Measurements from ENCODE around the gene COL5A3. TPM values are rescaled to one million over a fixed set of nuclear protein-coding genes. Genes with fewer than 3 reads are reported as not detected.

The COL5A3 gene
- total and polyA plus RNA-seq, 2 of the 13 experiments (the other 11 are each of a cell fraction or from before 2014, with no cell fraction given): 0.02 TPM; not detected in 1

DNA sequence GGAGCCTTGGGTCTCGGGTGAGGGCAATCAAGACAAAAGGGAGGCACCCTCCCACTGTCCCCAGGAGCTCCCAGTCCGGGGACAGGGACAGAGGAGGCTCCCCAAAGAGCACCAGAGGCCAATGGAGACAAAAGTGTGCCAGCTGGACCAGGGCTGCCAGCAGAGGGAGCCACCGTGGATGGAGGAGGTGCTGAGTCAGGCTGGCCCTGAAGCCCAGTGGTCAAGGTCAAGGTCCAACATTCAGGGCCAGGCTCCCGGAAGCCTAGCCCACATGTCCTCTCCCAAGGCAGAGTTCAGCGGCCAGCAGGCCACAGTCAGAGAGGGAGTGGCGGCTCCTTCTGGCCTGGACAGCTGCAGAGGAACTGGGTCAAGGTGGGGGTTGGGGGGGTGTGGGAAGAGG is 8.4 kb downstream of the COL5A3 start (continued):
- TF ChIP-seq TFE3 (CRISPR knock-in tag; IDR thresholded peaks at IDR 0.05) (peak; percentile 56; the same call in 1 of the 2 replicates), ZNF724P (CRISPR knock-in tag; IDR thresholded peaks at IDR 0.05; ENCODE audit: borderline replicate concordance) (0 out of 2 replicates have a peak, but pooled peaks have one; percentile 40), LCORL (IDR thresholded peaks at IDR 0.05) (no peak), LCORL (CRISPR knock-in tag; IDR thresholded peaks at IDR 0.05) (peak; percentile 66; the same call in 1 of the 2 replicates), ZNF317 (CRISPR knock-in tag; IDR thresholded peaks at IDR 0.05) (0 out of 2 replicates have a peak, but pooled peaks have one; percentile 26), PCBP2 (optimal IDR thresholded peaks at IDR 0.05; ENCODE audit: low read depth, low read length, poor library complexity, severe bottlenecking) (no peak), ZBTB46 (CRISPR knock-in tag; IDR thresholded peaks at IDR 0.05; ENCODE audit: borderline replicate concordance) (no peak), STAT5B (CRISPR knock-in tag; IDR thresholded peaks at IDR 0.05) (no peak), KLF16 (CRISPR knock-in tag; IDR thresholded peaks at IDR 0.05) (no peak), NFYB (CRISPR knock-in tag; IDR thresholded peaks at IDR 0.05) (no peak), RXRA (CRISPR knock-in tag; IDR thresholded peaks at IDR 0.05) (peak; percentile 97), SP5 (CRISPR knock-in tag; IDR thresholded peaks at IDR 0.05; ENCODE audit: borderline replicate concordance, low read depth) (peak; percentile 50; the same call in 1 of the 2 replicates), TRIM24 (CRISPR knock-in tag; IDR thresholded peaks at IDR 0.05) (no peak), GTF2F1 (IDR thresholded peaks at IDR 0.05; ENCODE audit: low read length) (no peak), ZNF34 (CRISPR knock-in tag; IDR thresholded peaks at IDR 0.05; ENCODE audit: borderline replicate concordance) (no peak), MEIS1 (CRISPR knock-in tag; IDR thresholded peaks at IDR 0.05; ENCODE audit: borderline replicate concordance) (0 out of 2 replicates have a peak, but pooled peaks have one; percentile 42), HMGXB3 (CRISPR knock-in tag; IDR thresholded peaks at IDR 0.05; ENCODE audit: borderline replicate concordance) (no peak)
- TF ChIP-seq, protein P1, sequence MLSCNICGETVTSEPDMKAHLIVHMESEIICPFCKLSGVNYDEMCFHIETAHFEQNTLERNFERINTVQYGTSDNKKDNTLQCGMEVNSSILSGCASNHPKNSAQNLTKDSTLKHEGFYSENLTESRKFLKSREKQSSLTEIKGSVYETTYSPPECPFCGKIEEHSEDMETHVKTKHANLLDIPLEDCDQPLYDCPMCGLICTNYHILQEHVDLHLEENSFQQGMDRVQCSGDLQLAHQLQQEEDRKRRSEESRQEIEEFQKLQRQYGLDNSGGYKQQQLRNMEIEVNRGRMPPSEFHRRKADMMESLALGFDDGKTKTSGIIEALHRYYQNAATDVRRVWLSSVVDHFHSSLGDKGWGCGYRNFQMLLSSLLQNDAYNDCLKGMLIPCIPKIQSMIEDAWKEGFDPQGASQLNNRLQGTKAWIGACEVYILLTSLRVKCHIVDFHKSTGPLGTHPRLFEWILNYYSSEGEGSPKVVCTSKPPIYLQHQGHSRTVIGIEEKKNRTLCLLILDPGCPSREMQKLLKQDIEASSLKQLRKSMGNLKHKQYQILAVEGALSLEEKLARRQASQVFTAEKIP (CRISPR knock-in tag; IDR thresholded peaks at IDR 0.05; ENCODE audit: borderline replicate concordance): no peak
- TF ChIP-seq, protein P2, sequence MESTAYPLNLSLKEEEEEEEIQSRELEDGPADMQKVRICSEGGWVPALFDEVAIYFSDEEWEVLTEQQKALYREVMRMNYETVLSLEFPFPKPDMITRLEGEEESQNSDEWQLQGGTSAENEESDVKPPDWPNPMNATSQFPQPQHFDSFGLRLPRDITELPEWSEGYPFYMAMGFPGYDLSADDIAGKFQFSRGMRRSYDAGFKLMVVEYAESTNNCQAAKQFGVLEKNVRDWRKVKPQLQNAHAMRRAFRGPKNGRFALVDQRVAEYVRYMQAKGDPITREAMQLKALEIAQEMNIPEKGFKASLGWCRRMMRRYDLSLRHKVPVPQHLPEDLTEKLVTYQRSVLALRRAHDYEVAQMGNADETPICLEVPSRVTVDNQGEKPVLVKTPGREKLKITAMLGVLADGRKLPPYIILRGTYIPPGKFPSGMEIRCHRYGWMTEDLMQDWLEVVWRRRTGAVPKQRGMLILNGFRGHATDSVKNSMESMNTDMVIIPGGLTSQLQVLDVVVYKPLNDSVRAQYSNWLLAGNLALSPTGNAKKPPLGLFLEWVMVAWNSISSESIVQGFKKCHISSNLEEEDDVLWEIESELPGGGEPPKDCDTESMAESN (CRISPR knock-in tag; conservative IDR thresholded peaks at IDR 0.05): peak; percentile 62; the same call in 1 of the 2 replicates
